SIG-M5 treated with dmso at 0.1 percent for 504 hours (cell line): ENCODE measurements around the gene NTF3.

ENCODE experiments used
- DNase-seq: peaks from one replicate; lab custom pipeline; 2025; ENCODE audit not compliant: unreplicated experiment; lab: John Stamatoyannopoulos, UW

NTF3 gene

DNA sequence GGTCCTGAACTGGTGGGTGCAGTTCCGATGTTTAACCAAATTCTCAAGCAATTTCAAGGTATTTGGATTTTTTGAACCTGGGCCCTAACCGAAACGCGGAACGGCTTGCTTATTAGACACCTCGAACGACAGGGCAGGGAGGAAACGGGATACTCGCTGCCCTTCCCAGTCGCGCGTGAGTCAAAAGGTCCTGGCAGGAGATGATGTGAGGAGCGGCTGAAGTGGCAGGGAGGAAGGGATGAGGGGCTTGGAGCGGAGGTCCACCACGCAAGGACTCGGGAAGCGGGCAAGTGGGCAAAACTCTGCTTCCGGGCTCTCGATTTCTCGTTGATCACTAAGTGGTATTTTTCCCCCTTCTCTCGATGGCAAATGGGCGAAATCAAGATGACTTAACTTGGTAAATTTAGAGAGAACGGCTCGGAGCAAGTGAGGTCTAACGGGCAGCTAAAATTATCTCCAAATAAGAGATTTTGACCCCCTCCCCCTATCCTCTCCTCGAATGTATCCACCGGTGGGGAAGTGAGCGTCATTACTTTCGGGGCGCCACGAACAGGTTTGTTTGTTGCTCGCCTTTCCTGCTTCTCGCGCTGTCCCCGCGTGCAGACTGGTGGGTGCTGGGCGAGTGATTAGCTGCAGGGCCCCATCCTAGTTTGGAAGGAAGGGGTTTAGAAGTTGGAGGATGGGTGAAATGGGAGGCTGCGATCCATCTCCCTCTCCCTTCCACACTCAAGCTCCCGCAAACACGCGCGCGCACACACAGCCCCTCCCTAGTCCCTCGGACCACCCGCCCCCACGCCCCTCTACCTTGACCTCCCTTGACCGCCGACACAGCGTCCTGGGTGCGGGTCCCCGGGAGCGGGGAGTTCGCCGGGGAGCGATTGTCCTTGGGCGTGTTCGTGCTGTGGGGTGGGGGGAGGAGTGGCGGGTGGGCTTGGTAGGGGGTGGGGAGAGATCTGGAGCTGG, 986 bp upstream of the NTF3 start:
- no peak for DNase-seq

DNA sequence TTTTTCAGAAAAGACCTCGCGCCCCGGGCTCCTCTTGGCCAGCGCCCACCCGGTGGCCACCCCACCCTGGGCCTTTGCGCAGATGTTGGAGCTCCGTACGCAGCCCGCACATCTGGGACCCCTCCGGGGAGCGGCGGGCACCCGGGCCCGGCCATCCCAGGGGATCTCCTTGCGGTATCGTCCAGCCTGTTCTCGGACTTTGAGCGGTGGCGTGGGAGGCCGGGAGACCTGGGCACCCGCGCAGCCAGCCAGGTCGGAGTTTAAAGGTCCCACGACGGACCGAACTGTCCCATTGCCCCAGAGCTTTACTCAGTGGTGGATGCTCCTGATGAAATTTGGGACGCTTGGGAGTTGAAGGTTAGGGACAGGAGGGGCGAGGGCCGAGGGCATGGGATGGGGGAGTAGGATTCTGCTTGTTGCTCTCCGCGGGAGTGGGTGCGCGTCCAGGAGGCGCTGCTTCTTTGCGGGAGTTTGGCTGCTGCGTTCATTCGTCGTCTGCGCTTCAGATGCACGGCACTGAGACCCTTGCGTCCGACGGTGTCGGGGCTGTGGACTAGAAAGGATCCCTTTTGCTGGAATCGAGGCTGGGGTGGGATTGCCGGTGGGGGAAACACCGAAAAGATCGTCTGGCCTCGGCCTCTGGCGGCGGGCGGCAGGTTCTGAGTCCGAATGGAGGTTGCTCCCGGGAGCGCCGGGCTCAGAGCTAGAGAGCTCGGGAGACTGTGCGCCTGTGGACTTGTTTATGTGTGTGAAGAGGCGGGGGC, 1.4 kb downstream of the NTF3 start:
- no peak for DNase-seq

DNA sequence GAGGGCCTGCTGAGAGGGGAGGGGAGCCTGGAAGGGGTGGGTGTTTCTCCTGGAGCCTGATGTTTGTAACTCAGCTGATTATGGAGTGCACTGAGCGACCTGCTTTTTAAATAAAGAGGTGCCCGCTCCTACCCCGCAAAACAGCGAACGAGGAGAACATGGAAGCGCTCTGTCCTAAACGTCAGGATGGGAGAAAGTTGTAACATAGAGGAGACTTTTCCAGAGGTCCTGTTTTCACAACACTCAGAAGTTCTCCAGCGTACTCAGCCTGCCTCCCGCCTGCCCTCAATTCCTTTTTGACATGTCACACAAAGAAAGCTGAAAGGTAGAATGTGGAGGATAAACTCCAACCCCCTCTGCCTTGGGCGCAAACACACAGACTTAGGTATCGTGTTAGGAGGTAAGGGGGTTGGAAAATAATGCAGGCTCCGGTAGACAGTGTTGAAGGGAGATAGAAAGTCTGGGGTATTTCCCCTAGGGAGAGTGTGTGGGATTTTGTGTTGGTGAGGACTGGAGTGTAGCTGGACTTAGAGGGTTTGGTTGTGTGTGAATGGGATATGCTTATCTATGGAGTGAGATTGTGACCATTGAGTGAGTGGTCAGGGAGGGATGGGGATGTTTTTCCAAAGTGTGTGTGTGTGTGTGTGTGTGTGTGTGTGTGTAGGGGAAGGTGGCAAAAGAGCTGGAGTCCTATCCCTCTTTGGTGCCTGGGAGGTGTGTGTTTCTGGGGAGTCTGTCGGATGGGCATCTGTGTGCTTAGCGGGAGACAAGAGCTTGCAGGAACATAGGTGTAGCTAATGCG, 2.1 kb downstream of the NTF3 start:
- no peak for DNase-seq

DNA sequence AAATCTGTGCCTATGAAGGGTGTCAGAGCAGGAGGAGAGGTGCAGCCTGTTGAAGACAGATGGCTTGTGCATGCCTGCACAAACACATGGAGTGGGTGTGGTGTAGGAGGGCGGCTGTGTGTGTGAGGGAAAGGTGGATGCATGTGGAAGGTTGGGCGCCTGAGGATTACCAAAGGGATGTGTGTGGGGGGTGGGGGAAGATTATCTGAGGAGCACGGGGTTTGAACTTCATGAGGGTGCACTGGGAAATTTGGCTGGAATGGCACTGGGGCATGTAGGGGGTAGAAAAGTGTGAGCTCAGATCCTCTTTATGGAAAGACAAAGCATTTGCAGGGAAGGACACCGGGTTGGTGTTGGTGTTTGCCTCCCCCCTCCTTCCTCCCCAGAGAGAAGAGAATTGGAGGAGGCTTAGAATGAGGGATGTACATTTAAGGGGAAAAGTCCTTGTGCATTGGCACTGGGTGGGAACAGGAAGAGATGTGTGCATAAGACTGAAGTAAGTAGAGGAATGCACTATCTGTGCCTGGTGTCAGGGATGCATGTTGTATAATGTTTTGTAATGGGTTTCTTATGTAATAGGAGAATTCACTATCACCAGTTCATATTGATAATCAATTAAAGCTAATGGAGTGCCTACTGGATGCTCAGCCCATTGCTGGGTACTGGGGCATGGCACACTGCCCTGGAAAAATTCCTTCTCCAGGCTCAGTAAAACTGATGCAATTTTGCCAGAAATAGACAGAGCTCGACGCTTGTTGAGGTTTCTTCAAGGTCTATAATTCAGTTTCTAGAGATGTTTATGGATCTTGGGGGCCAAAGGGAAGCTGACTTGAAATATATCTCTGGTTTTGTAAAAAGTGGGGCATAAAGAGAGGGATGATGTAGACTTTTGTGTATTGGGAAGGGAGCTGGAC, 3.0 kb downstream of the NTF3 start:
- no peak for DNase-seq

DNA sequence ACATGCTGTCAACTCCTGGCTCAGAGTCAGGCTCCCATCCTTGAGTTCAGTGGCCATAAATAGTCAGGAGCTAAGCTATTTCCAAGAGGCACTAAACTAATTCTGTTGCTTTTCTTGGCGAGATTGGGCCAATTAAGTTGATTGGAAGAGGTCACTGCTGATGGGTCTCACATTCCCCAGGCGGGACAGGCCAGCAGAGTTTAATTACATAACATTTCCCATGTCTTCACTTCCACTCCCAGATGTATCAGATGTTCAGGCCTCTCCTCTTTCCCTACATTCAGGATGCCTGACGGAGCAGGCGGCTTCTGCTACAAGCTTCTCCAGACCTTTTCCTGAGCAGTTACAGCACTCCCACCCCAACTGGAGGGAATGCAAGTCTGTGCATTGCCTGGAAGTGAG, 5.3 kb downstream of the NTF3 start:
- DNase-seq: no peak

DNA sequence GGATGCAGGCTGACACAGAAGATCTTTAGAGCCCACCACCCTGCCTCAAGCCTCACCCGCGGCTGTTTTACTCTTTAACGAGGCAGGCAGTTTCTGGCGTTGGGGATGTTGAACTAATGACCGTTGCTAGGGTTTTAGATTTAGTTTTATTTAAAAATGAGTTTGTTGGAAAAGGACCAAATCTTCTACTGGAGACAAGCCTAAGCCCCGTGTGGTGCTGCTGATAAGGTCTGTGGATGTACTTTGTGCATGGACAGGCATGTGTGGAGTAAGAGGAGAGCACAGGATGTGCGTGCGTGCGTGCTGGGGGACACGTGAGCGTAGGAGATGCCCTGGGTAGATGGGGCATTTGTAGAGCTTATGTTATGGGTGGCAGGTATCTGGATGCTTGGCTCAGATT, 5.7 kb downstream of the NTF3 start:
- DNase-seq: no peak

DNA sequence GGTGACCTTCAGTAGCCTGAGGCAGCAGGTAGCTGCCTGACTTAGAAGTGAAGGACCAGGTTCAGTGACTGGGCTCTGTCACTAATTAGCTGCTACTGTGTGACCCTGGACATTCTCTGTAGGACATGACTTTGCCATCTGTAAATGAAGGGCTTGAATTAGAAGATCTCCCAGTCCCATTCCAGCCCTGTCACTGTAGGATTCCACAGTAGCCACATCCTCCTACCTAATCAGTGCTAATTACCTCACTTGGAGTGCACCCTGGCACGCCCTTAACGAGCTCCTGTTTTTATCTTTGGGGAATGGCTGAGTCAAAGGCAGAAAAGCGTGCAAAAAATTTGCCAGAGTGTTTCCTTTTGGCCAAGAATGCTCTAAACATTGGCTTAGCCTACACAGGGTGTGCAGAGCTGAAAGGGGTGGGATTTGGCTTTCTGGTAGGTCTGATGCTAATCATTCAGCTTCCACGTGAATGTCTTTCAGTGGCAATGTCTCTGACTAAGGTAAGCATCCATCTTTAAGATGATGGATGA, 6.8 kb downstream of the NTF3 start:
- DNase-seq: no peak

DNA sequence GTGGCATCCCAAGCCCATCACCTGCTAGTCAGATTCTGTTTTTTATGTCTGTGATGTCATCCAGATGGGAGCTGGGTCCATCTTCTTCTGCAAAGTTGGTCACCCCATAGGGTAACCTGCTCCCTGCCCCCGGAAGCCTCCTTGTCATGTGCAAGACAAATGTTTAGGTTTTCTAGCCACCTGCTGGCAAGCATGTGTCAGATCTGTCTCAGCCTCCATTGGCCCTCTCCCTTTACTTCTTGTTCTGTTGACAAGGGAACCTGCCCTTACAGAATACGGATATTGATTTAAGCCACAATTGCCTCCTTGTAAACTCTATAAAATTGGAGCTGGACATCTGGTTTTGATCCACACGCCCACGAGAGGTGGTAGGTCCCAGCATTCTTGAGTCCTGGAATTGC, 7.5 kb downstream of the NTF3 start:
- no peak for DNase-seq

DNA sequence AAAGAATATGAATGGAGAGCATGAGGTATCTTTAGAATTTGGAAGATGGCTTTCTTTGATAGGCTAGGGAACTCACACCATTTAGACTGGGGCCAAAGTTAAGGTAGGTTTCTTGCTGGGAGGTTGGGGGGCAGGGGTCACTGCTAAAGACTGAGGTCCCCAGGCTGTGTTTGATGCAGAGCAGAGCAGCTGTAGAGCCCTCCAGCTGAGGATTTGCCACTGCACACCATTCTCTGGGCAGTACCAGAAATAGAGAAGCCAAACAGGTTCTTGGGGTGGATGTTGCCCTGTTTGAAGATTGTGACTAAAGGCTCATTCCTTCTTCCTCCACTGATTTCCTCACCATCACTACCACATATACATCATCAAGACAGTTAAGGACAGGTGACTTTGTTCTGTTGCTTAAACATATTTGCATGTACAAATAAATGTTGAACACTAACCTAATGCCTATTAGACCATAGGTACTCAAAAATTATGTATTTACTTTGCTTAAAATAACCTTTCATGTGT, 7.9 kb downstream of the NTF3 start:
- DNase-seq: no peak

DNA sequence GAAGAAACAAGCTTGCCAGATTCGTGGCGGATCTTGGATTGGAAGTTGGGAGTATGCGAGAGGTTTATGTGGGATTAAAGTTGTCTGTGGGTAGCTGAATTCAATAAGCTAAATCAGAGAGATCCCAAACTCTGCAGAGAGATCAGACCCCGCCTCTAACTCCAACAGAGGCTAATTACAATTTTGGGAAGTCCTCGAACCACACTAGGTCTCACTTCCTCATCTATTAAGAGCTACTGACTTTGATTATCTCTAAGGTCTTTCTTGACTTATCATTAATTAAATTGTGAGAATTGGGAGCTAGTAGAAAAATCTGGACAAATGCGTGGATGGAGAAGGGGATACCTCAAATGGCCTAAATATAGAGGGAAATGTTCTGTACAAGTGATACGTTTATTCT, 9.1 kb downstream of the NTF3 start:
- peak; percentile 46 for DNase-seq

DNA sequence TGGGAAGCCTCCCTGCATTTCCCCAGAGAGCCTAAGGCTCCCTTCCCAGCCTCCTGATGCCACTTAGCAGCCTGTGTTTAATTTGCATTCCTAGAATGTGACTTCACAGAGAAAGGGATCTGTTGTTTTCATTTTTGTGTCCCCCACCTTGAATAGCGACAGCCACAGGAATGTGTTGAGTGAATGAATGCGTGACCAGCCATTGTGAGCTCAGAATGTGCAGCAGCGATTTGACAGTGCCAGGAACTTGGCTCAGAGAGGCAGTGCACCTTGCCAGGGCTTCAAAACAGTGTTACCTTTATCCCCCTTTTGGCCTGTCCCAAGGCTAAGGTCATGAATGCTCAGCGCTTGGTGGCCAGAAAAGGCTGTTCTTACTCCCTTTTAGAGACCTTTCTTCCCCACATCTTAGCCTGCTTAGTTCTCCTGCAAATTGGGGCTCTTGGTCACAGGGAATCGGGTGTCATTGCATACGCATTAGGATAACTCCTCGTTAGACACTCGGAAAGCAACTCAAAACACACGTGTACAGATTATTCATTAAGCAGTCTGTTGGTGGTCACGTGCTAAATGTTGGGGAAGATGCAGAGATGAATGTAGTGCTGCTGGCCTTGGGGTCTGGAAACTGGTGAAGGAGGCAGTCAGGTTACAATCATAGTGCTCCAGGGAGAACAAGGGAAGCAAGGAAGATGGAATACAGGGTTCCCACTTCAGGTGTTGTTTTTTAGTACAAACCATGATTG, 9.8 kb downstream of the NTF3 start:
- no peak for DNase-seq

DNA sequence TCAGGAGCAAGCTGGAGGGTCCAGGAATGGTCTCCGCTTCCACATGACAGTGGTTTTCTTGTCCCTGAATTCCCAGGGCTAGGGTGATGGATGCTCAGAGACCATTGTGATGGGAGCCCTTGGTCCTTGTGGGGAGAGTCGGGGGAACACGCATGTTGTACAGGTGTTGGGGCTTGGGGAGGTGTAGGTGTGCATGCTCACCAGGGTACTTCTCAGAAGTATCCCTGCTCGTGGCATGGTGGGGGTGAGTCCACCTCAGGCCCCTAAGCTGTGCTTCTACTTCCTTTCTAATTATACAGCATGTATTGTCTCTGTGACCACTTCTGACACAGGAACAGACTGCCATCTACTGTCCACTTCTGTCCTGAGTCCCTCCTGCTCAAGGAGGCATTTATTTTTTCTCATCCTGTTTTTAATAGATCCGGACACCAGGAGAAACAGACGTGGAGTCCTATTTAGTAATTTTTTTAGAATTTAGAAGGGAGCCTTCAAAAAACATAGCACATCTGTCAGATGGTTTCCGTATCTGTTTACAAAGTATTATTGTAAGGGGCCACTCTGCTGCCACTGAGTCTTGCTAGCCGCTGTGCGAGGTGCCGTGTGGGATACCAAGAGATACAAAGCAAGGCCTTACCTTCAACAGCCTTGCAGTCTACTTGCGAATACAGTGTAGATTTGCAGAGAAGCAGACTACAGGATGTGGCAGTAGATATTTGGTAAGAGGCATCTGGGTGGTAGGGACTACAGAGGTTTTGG, 10.5 kb downstream of the NTF3 start:
- DNase-seq: peak; percentile 42

DNA sequence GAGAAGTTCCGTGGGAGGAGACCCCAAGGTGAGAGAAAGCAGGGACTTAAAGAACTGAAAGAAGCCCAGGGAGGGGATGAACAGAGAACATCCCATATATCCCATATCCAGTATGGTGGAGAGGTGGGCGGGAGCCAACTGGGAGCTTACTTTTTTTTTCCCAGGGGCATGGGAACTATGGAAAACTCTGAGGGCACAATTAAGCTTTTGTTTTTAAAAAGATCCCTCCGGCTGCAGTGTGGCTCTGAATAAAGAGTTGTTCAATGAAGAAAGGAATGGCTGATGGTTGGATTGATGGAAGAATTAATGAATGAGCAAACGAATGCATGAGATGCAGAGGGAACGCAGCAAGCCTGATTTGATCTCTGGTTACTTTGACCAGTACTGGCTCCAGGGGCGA, 12.6 kb downstream of the NTF3 start:
- DNase-seq: no peak

DNA sequence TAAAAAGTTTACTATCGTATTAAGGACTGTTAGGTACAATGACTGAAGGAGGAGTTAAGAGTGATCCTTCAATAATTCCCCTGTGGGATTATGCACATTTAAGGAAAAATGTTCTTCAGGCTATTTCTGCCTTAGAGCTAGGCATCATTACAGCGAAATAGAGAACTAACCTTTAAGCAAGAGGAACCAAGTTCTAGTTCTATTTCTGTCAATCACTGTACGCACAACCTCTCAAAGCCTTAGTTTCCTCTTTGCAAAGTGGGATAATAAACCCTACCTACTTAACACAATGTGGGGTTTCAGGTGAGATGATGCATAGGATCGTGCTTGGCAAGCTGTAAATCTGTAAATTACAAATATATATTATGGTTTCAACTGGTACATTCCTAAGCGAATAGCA, 15.4 kb downstream of the NTF3 start:
- DNase-seq: no peak

DNA sequence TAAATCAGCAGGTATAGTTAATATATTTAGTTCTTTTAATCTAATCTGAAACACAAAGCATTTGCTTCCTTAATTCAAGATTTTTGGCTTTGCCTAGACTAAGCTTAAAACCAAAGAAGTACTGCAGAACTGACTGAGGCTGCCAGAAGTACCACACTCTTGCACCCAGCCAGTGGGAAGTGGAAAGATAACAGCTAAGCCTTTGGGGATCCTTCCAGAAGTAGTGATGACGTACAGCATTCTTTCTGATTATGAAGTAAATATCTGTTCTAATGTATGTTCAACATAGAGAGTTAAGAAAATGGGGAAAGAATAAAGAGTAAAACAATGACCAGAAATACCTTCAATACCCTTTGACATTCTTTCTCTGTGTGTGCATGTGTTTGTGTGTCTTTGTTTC, 19.3 kb downstream of the NTF3 start:
- no peak for DNase-seq

DNA sequence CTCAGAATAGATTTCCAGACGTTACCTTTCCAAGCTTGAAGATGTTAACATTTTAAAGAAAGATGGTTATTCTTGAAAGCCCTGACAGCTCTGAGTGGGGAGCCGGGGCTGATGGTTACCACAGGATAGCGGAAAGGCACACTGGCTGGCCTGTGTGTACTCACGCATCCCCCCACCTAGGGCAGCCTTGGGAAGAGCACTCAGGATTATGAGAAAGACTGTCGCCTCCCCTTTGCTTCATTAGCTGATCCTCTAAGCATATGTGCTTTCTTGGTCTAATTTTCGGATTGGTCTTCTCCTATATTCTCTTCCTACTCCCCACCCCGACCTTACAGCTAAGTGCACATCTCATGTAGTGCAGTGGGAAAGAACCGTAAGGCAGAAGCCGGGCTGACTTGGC, 20.7 kb downstream of the NTF3 start:
- no peak for DNase-seq

DNA sequence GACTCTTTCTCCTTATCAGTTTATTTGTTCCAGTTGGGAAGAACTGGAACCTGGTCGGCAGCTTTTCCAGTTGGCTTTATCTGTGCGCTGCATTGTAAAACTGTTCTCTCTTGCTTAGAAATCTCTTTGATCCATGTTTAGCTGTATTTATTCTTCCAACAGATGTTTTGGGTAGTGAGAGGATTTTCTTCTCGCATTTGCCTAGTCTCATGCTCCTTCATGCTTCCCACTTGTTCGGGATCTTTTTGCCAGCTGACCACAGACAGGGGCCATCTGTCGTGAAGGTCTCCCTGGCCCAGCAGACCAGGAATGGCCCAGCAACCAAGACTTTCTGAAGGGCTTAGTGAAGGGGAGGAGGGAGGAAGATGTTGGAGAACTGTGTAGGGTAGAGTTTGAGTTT, 21.6 kb downstream of the NTF3 start:
- DNase-seq: no peak

DNA sequence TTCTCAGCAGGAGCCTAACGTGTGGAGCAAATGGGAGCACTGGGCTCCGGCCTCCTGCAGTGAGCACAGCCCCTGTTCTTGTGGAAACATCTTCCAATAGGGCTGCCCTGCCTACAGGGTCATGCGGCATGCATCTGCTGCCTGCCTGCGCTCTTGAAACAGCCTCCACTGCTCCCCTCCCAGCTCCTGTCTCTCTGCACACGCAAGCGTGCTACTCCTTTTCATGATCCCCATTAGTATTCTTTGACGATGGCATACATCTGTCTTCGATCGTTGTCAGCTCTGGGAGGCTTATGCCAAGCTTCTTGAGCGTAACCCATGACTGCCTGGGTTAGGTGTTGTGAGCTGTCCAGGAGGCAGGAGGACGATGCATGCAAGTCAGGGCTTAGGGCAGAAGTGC, 23.1 kb downstream of the NTF3 start:
- no peak for DNase-seq

DNA sequence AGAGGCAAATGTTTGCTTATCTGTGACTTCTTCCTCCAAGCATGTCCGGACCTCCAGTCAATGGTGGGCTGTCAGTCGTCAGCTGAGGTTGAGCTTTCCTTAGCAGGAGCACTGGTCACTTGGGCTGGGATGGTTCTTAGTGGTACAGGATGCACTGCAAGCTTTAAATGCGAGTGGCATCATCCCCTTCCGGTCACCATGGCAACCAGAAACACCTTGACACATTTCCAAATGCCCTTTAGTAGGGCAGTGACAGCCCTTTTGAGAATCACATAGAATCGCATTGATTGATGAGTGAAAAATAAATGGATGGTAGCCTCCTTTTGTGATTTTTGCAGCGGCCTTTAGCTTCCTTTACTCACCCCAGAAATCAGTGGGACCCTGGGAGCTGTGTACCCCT, 24.1 kb downstream of the NTF3 start:
- DNase-seq: no peak
